Smooth muscle cell (in vitro differentiated cells): ENCODE data around the gene BCL6. TPM values are rescaled to one million over a fixed set of nuclear protein-coding genes. Genes with fewer than 3 reads are reported as not detected.

Experiments used
- DNase-seq: peaks from one replicate; lab custom pipeline; 2025; ENCODE audit not compliant: unreplicated experiment; lab: John Stamatoyannopoulos, UW
- H2AFZ ChIP-seq: fragments of 200-600 bp; sonication (generic); 2 replicates; pipeline ENCODE4 v1.6.0; 2016; ENCODE audit warnings: antibody characterized with exemption, low read depth, mild to moderate bottlenecking
- H3F3A ChIP-seq: fragments of 200-600 bp; sonication (generic); 2 replicates; pipeline ENCODE4 v1.6.0; 2017; ENCODE audit warnings: antibody characterized with exemption, low read depth
- H3K27ac ChIP-seq: fragments of 200-600 bp; sonication (generic); 2 replicates; pipeline ENCODE4 v1.5.1; 2016; ENCODE audit warnings: low read depth, mild to moderate bottlenecking
- H3K27me3 ChIP-seq: fragments of 200-600 bp; sonication (generic); 2 replicates; pipeline ENCODE4 v1.6.1; 2016; ENCODE audit warnings: low read depth, mild to moderate bottlenecking
- H3K36me3 ChIP-seq: fragments of 200-600 bp; sonication (generic); 2 replicates; pipeline ENCODE4 v1.5.1; 2016; ENCODE audit warnings: low read depth
- H3K4me1 ChIP-seq: fragments of 200-600 bp; sonication (generic); 2 replicates; pipeline ENCODE4 v1.5.1; 2016; ENCODE audit warnings: low read depth
- H3K4me2 ChIP-seq: fragments of 200-600 bp; sonication (generic); 2 replicates; pipeline ENCODE4 v1.6.0; 2016; ENCODE audit warnings: mild to moderate bottlenecking
- H3K4me3 ChIP-seq: fragments of 200-600 bp; sonication (generic); 2 replicates; pipeline ENCODE4 v1.5.1; 2016; ENCODE audit warnings: mild to moderate bottlenecking
- H3K79me2 ChIP-seq: fragments of 200-600 bp; sonication (generic); 2 replicates; pipeline ENCODE4 v1.6.0; 2016; ENCODE audit warnings: low read depth, mild to moderate bottlenecking
- H3K9ac ChIP-seq: fragments of 200-600 bp; sonication (generic); 2 replicates; pipeline ENCODE4 v1.6.0; 2016; ENCODE audit warnings: low read depth
- H3K9me3 ChIP-seq: fragments of 200-600 bp; sonication (generic); replicated peaks from 2 replicates; pipeline ENCODE4 v1.5.1; 2016; ENCODE audit warnings: low read depth
- H4K20me1 ChIP-seq: fragments of 200-600 bp; sonication (generic); 2 replicates; pipeline ENCODE4 v1.6.0; 2016; ENCODE audit warnings: low read depth
- CTCF ChIP-seq: fragments of 200-600 bp; sonication (generic); IDR thresholded peaks from 2 replicates; pipeline ENCODE4 v1.5.1; 2017; ENCODE audit warnings: borderline replicate concordance, mild to moderate bottlenecking, antibody characterized with exemption; ENCODE audit not compliant: insufficient read depth, poor library complexity, severe bottlenecking
- WGBS: methylation state at CpG from one replicate; pipeline ENCODE4 v1.1.7; 2016; ENCODE audit warnings: low lambda C conversion rate; 5-methylcytosine and 5-hydroxymethylcytosine counted together
- polyA plus RNA-seq: library from polyadenylated mRNA; unstranded; fragments of >200 nt; fragmentation: Nextera tagmentation; extraction: Ambion mirVana; gene quantifications from 2 replicates; pipeline ENCODE4 v1.2.1, GENCODE V29; 2016
- total RNA-seq: library from RNA; depleted of rRNA; stranded (reverse); fragments of >200 nt; gene quantifications from 2 replicates; pipeline ENCODE4 v1.2.3, GENCODE V29; 2014

Gene BCL6
- total and polyA plus RNA-seq, 2 experiments from 2014 or later: 18.3 to 39.1 TPM

- Histone ChIP-seq H3K9me3 (no peaks in the 10 kb centered on the region), H3K4me2 (no peak overlapping the region), H3K9ac (no peak overlapping the region), H2AFZ (no peak overlapping the region), H4K20me1 (no peaks in the 10 kb centered on the region), H3K4me1 (no peaks in the 10 kb centered on the region), H3K27me3 (no peaks in the 10 kb centered on the region), H3K36me3 (no peaks in the 10 kb centered on the region), H3K4me3 (no peak overlapping the region), H3F3A (peaks cover 11% of the 10 kb centered on the region), H3K79me2 (no peaks in the 10 kb centered on the region), H3K27ac (peak overlapping the region; percentile 88)
- no peak for TF ChIP-seq CTCF
- WGBS: 83% methylated on average over 3 of the region's 3 CpGs
- no peak for DNase-seq
These were observed 36.7 kb upstream of the BCL6 start for GRCh38 chr3:187782006-187782405.

GRCh38 chr3:187781001-187781400, 35.7 kb upstream of the BCL6 start:
- H3K36me3 ChIP-seq: no peaks in the 10 kb centered on the region
- H3K79me2 ChIP-seq: no peaks in the 10 kb centered on the region
- no peak overlapping the region for H3K9ac ChIP-seq
- no peak for TF ChIP-seq CTCF
- H3K4me3 ChIP-seq: no peak overlapping the region
- H4K20me1 ChIP-seq: no peaks in the 10 kb centered on the region
- no peak overlapping the region for H3K27ac ChIP-seq
- H3K4me1 ChIP-seq: no peaks in the 10 kb centered on the region
- WGBS: 81% methylated on average over 2 of the region's 2 CpGs
- H3K27me3 ChIP-seq: no peaks in the 10 kb centered on the region
- DNase-seq: no peak
- H2AFZ ChIP-seq: no peak overlapping the region
- H3K4me2 ChIP-seq: no peak overlapping the region
- H3F3A ChIP-seq: peaks cover 11% of the 10 kb centered on the region
- H3K9me3 ChIP-seq: no peaks in the 10 kb centered on the region

- no peak for DNase-seq
- Histone ChIP-seq H3K36me3 (no peaks in the 10 kb centered on the region), H4K20me1 (no peaks in the 10 kb centered on the region), H2AFZ (no peak overlapping the region), H3K27me3 (no peaks in the 10 kb centered on the region), H3K4me3 (no peak overlapping the region), H3K9me3 (no peaks in the 10 kb centered on the region), H3K79me2 (no peaks in the 10 kb centered on the region), H3K4me1 (no peaks in the 10 kb centered on the region), H3K4me2 (no peak overlapping the region), H3K27ac (no peak overlapping the region), H3F3A (peaks cover 11% of the 10 kb centered on the region), H3K9ac (no peak overlapping the region)
- WGBS: 94% methylated on average over 2 of the region's 2 CpGs
- no peak for TF ChIP-seq CTCF
These were observed 33.5 kb upstream of the BCL6 start for GRCh38 chr3:187778726-187779125.

- Histone ChIP-seq H3K27me3 (no peaks in the 10 kb centered on the region), H3K4me2 (no peak overlapping the region), H3K4me1 (no peaks in the 10 kb centered on the region), H3K79me2 (no peaks in the 10 kb centered on the region), H3K9ac (no peak overlapping the region), H3K4me3 (no peak overlapping the region), H3K9me3 (no peaks in the 10 kb centered on the region), H3K36me3 (no peaks in the 10 kb centered on the region), H2AFZ (no peak overlapping the region), H3K27ac (peak overlapping the region; percentile 9), H4K20me1 (no peaks in the 10 kb centered on the region), H3F3A (peaks cover 9% of the 10 kb centered on the region)
- WGBS: 75% methylated on average over 6 of the region's 6 CpGs
- no peak for DNase-seq
- TF ChIP-seq CTCF: no peak
These were observed 32.2 kb upstream of the BCL6 start for GRCh38 chr3:187777331-187777941.
